ENCODE data around the gene ISG15.
"Not testable (repeated sequence)": the region's sequence is repeated elsewhere in the genome, so short reads cannot be mapped to it uniquely, and the experiment has no call there.

The ISG15 gene

DNA sequence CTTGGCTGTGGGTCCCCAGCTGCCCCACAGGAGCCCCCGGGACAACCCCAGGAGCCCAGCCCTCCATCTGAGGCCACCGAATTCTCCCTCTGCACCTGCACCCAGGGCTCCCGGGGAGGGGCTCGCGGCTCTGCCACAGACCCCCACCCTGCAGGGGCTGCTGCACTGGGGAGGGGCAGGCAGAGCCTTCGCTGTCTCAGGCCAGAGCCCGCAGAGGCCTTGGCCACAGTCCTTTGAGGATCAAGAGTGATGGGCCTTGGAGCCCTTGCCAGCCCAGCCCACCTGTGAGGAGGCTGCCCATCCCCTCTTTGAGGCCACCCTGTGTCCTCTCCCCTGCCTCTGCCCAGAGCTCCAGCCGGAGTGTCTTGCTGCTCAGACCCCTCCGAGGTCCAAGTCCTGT lies 37.9 kb upstream of the ISG15 start:
- DNase-seq (ENCODE audit: low read depth): no peak

DNA sequence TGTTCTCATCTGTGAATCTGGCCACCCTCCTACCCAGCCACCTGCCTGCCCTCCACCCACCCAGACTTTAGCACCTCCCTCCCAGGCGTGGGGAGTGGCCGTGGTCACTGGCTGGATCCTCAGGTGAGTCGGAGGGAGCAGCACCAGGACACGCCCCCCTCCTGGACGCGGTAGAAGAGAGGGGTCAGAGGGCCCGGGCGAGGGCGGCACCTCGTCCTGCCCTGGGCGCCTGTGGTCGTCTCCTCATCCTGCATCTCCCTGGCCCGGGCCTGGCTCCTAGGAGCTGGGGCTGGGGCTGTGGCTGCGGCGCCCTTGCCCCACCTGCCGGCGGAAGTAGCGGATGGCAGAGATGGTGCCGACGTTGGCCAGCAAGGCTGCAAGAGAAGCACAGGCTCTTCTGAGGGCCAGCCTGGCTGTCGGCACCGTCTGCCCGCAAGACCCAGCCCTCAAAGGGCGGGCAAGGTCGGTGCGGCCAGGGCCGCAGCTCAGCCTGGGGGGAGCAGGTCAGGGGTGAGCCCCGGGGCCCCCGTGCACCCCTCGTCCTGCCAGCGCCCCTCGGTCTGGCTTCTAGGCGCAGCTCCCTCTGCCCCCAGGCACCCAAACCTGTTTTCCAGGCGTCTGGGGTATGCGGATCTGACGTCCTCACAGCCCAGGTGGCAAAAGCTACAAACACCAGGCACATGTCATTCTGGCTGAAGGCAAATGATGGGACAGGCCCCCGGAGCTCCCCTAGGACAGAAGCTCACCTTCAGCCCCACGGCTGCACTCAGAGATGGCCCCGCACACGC lies 37.2 kb upstream of the ISG15 start:
- peak; percentile 30 for DNase-seq (ENCODE audit: low read depth)

DNA sequence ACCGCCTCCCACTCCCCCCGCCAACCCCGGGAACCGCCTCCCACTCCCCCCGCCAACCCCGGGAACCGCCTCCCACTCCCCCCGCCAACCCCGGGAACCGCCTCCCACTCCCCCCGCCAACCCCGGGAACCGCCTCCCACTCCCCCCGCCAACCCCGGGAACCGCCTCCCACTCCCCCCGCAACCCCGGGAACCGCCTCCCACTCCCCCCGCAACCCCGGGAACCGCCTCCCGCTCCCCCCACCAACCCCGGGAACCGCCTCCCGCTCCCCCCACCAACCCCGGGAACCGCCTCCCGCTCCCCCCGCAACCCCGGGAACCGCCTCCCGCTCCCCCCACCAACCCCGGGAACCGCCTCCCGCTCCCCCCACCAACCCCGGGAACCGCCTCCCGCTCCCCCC lies 36.5 kb upstream of the ISG15 start:
- not testable (repeated sequence) for DNase-seq (ENCODE audit: low read depth)

DNA sequence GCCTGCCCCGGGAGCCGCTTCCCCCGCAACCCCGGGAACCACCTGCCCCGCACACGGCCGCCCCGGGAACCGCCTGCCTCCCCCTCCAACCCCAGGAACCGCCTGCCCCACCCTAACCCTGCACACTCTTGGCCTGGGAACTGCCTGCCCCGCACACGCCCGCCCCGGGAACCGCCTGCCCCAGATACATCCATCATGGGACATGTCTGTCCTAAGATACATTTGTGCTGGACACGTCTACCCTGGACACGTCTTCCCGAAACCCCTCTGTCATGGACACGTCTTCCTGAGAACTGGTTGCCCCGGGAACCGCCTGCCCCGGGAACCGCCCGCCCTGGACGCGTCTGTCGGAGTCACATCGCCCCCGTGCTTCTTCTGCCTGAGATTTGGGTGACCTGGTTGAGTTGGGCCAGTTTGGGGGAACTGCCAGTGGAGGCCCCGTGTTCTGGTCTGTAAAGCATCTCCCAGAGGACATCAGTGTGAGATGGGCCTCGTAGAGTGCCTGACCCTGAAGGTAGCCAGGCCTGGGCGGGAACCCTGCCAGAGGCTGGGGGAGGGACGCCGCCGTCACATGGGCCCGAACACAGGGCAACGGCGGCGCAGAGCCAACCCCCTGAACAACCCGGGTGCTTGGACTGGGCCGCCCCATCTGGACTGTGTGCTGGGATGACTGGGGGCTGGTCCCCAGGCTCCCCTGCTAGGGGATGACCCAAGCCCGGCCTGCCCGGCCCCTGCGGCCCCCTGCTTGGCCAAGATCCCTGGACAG lies 35.0 kb upstream of the ISG15 start:
- no peak for DNase-seq (ENCODE audit: low read depth)

DNA sequence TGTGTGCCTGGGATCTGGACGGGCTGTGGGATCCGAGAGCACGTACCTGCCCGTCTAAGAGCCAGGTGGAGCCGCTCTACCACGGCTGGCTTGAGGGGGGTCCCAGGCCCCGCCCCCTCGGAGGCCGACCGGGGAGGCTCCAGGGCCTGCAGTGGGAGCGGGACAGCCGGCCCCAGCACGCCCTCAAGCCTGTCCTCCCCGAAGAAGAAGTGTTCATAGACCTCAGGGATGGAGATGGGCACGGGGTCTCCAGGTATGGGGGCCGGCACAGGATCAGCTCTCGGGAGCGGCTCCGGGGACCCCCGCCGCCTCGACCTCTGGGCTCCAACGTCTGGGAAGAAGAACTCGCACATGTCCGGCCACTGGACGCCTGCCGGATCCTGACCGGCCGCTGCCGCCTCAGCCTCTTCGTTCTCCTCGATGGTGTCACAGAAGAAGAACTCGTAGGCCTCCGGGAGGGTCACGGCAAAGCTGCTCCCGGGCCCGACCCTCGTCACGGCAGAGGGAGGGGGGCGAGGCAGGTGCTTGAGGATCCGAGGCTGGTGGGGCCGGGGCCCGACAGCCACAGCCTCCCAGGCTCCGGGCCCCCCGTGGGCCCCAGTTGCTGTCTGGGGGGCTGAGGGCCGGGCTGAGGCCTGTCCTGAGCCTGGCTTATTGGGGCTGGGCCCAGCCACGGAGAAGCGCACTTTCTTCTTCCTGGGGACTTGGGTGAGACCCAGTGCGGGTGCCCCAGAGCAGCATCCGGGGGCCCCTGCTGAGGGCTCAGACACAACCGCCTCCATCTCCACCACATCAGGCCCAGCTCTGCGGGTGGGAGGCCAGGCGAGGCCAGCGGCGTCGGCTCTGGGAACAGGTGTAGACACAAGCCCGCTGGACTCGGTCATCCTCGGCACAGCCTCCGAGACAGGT lies 34.2 kb upstream of the ISG15 start:
- no peak for DNase-seq (ENCODE audit: low read depth)

DNA sequence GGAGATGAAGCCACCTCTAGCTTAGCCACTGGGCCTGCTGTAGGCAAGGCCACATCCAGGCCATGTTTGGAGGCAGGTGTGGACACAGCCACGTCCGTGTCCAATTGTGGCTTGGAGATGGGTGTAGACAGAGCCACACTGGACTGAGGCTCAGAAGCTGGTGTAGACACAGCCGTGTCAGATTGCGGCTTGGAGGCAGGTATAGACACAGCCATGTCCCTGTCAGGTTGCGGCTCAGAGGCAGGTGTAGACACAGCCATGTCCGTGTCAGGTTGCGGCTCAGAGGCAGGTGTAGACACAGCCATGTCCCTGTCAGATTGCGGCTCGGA lies 33.6 kb upstream of the ISG15 start:
- no peak for DNase-seq (ENCODE audit: low read depth)

DNA sequence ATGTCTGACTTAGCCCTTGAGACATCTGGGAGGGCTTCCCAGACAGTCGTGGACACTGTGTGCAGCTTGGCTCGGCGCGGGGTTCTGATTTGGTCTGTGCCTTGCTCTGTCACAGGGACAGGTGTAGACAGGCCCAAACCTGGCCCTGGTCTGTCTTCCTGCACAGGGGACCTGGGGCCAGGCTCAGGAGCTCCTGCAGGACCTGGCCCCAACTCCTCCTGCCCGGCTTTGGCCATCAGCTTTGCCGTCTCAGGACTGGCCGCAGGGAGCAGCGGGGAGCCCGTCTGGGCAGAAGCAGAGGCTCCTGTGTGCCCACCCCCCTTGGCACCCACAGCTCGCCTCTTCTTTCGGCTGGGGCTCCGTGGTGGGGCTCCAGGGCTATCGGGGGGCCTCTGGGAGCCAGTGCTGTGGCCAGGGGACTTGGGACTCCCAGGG lies 33.1 kb upstream of the ISG15 start:
- DNase-seq (ENCODE audit: low read depth): no peak

DNA sequence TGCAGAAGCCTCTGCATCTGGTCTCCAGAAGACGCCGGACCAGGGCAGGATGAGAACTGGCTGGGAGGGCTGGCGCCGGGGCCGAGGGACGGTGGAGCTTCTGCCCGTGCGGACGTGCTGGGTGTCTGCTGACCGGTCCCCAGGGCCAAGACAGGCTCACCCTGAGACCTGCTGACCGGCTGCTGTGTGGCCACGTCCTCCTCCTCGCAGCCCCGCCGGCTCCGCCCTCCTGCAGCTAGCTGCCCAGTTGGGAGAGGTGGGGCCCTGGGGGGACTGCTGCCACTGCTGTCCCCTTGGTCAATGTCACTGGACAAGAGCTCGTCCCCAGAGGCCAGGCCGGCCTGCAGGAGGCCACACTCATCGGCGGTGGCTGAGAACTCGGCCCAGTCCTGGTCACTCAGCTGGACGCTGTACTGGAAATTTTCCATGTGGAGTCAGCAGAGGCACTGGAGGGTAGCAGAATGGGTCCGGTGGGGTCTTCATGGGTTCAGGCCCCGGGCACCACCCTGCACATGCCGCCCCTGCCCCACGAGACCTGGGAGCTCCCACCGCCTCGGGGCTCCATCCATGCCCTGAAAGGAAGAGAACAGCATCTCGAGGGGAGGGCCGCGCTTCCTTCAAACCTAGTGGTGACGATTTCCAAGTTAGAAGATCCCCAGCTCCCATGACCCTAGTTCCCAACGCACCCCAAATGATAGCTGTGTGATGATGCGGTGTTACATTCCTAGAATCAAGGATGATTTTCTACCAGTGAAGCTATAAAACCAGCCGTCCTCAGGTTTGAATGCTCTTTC lies 32.5 kb upstream of the ISG15 start:
- no peak for DNase-seq (ENCODE audit: low read depth)

DNA sequence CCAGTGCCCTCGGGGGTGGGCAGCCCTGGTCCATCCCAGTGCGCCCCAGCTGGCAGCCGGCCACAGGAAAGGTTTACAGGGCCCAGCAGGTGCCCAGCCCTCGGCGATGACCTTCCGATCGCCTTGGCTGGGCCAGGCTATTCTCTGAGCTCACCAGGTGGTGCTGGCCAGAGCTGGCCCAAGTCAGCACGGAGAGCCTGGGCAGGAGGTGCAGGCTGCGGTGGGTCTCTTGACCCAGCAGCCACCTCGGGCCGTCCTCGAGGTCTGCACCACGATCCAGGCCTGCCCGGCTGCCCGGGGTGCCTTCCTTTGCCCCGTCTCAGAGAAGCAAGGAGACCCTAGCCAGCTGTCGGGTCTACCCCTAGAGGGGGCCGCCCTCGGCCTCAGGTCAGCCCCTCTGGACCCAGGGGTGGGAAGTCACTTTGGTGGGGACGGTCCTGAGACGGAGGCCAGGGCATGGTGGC lies 31.8 kb upstream of the ISG15 start:
- no peak for DNase-seq (ENCODE audit: low read depth)

DNA sequence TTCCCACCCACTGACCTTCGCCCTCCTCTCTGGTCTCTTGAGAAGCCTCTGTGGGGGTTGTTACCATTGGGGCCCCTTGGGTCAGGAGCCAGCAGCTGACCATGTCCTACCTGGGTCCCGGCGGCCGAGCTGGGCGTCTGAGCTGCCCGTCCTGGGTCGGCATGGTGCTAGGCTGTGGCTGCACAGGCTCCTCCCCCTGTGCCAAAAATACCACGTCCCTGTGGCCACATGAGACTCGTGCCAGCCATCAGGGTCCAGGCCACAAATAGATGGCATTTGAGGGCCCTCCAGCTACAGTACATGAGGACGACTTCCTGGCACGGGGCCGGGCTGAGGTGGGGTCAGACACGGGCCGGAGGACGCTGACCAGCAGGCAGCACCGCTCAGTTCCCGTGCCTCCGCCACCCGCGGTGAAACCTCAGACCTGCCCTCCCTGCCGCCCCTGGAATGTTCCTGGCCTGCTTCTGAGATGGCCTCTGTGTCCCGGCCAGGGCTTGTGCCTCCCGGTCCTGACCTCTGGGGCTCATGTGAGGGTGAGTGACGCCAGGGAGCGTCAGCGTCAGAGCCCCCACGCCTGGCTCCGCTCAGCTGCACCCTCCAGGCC lies 31.2 kb upstream of the ISG15 start, which contains the start of gene PERM1:
PERM1 (minus strand) TSS at position 139 of the 604 bp plus-strand sequence. CDS start 1,064 bp downstream, outside the sequence.
- no peak for DNase-seq (ENCODE audit: low read depth)

DNA sequence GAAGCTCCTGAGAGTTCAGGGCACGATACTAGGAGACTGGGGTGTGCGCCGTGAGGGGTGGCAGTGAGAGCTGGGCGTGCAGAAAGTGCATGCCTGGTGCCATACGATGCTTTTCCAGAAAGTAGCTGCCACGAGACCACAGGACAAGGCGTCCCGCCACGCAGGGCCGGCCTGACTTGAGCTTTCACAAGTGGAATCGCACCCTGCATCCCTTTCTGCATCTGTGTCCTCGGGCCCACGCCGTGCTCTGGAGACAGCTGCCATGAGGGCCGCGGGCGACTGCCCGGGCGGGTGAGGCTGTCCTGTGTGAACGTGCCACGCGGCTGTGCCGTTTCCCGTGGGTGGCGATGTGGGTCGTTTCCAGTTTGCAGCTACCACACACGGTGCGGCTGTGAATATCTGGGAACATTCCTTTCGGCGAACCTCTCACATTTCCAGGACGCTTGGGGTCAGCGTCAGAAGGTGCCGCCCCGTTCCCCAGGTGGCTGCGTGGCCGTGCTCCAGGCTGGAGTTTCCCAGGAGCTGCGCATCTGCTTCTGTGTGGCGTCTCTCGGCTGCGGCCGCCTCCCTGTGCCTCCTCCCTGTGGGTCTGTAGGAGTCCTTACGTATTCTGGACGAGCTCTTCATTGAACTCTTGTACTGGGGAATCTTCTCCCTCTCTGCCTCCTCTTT lies 30.4 kb upstream of the ISG15 start:
- DNase-seq (ENCODE audit: low read depth): no peak

DNA sequence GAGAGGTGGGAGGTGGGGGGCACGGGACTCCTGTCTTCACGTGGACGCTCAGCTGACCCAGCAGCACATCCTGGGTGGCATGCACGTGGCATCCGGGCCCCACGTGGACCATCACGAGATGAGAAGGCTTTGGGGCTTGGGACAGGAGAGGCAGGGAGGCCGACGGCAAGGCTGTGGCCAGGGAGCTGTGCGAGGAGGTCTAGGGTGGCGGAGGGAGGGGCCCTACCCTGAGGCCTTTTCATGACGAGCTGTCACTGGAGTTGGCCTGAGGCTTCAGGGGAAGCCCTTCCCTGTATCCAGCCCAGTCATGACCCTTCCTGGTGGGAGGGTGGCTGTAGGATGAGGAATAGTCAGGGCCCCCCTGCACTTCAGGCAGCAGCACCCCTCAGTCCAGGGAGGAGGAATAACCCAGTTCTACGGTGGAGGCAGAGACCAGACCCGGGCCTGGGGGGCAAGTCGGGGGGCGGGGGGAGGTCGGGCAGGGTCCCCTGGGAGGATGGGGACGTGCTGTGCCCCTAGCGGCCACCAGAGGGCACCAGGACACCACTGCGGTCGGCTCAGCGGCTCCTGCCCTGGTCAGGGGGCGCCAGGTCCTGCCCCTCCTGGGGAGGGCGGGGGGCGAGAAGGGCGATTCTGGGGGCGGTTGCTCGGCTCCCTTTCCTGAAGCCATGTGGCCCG lies 29.4 kb upstream of the ISG15 start:
- peak; percentile 40 for DNase-seq (ENCODE audit: low read depth)

DNA sequence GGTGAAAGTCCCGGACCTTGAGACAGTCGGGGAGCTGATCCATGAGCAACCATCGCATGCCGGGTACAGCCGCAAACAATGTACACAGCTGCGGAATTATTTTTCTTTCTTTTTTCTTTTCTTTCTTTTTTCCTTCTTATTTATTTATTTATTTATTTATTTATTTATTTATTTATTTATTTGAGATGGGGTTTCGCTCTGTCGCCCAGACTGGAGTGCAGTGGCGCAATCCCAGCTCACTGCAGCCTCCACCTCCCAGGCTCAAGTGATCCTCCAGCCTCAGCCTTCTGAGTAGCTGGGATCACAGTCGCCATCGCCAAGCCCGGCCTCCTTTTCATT lies 28.9 kb upstream of the ISG15 start:
- no peak for DNase-seq (ENCODE audit: low read depth)

DNA sequence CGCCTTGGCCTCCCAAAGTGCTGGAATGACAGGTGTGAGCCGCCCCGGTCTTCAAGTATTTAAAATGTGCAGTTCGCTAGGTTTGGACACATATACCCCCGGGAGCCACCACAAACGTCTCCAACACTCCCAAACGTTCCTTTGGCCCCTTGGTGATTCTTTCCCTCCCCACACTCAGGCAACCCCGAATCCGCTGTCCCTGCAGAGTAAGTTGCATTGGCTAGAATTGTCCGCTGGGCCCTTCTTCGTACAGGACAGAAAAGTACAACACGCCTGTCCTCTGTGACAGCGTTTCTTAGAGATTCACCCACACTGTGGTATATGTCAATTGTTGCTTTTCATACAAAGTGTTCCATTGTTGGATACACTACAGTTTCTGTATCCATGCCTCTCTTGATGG lies 28.2 kb upstream of the ISG15 start:
- DNase-seq (ENCODE audit: low read depth): no peak

DNA sequence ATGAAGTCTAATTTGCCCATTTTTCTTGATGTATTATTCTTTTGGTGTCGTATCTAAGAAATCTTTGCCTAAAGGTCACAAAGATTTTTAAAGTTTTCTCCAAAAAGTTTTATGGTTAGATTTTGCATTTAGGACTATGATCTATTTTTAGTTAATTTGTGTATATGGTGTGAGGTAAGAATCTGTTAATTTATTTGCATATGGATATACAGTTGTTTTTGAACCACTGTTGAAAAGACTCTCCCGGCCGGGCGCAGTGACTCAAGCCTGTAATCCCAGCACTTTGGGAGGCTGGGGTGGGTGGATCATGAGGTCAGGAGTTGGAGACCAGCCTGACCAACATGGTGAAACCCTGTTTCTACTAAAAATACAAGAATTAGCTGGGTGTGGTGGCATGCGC lies 25.2 kb upstream of the ISG15 start:
- not testable (repeated sequence) for DNase-seq (ENCODE audit: low read depth)

DNA sequence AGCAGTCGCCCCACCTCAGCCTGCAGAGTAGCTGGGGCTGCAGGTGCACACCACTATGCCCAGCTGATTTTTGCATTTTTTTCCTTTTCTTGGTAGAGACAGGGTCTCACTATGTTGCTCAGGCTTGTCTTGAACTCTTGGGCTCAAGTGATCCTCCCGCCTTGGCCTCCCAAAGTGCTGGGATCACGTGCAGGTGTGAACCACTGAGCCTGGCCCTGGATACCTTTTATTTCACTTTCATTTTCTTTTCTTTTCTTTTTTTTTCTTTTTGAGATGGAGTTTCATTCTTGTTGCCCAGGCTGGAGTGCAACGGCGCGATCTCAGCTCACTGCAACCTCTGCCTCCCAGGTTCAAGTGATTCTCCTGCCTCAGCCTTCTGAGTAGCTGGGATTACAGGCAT lies 22.0 kb upstream of the ISG15 start:
- not testable (repeated sequence) for DNase-seq (ENCODE audit: low read depth)

DNA sequence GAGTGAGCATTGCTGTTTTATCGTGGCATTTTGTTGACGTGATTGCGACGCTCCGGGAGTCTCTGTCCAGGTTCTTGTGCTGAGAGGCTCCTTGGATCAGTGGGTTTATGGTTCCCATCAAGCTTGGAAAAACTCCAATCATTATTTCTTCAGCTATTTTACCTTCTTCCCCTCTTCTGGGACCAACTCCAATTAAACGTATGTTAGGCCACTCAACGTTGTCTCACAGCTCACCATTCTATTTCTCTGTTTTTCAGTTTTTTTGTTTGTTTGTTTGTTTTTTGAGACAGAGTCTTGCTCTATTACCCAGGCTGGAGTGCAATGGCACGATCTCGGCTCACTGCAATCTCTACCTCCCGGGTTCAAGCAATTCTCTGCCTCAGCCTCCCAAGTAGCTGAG lies 21.4 kb upstream of the ISG15 start:
- no peak for DNase-seq (ENCODE audit: low read depth)

DNA sequence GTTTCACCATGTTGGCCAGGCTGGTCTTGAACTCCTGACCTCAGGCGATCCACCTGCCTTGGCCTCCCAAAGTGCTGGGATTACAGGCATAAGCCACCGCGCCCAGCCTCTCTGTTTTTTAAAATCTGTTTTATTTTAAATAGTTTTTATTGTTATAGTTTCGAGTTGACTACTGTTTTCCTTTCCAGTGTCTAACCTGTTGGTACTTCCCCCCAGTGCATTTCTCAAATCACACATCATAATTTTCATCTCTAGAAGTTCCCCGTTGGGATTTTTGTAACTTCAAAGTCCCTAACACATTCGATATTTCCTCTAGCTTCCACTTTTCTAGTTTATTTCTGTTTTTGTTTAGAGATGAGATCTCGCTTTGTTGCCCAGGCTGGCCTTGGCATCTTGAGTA lies 20.9 kb upstream of the ISG15 start:
- DNase-seq (ENCODE audit: low read depth): no peak

DNA sequence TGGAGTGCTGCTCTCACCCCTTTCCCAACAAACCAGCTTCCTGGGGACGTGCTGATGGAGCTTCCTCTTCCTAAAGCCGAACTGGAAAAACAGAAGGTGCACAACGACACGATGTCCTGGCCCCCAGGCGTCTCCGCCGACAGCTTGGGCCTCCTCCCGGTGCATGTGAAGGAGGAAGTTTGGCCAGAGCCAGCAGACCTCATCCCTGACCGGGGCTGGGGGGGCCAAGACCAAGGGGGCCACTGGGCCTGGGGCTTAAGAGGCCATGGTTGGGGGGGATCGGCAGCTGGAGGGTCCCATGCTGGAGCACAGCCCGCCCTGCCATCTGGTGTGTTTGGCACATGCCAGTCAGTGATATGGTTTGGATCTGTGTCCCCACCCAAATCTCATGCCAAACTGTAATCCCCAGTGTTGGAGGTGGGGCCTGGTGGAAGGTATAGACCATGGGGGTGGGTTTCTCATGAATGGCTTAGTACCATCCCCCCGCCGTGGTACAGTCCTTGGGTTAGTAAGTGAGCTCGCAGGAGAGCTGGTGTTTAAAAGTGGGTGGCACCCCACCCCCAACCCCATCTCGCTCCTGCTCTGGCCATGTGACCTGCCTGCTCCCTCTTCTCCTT lies 19.8 kb upstream of the ISG15 start:
- DNase-seq (ENCODE audit: low read depth): no peak

DNA sequence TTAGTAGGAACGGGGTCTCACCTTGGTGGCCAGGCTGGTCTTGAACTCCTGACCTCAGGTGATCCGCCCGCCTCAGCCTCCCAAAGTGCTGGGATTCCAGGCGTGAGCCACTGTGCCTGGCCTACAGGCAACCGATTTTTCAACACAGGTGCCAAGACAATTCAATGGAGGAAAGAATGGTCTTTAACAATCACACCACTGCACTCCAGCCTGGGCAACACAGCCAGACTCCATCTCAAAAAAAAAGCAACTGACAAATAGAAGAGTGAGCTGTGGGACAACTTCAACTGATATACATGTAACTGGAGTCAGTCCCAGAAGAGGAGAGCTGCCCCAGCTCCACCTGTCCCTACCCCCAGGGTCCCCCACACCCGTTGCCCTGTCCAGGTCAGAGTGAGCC lies 18.8 kb upstream of the ISG15 start:
- not testable (repeated sequence) for DNase-seq (ENCODE audit: low read depth)

All from T follicular helper cell (primary cell).